Endothelial cell of umbilical vein (primary cell): Measurements from ENCODE around the gene SRPK1. TPM values are rescaled to one million over a fixed set of nuclear protein-coding genes. Genes with fewer than 3 reads are reported as not detected.

Source experiments
- BruUV-seq: library from RNA; stranded (reverse); fragments of 400-500 nt; replicated peaks from 2 replicates; lab custom pipeline; 2021; lab: Mats Ljungman, UMichigan
- CTCF ChIA-PET: fragments of 300-600, 350-600 bp; sonication (Branson Sonifier 250); formaldehyde crosslinking; loops from one replicate; lab custom pipeline; 2021; ENCODE audit warnings: antibody characterized with exemption, inconsistent platforms; lab: Charles Lee
- POLR2A ChIA-PET: fragments of 300-600, 350-600 bp; sonication (Branson Sonifier 250); formaldehyde crosslinking; loops from one replicate; lab custom pipeline; 2021; ENCODE audit warnings: antibody characterized with exemption, inconsistent platforms; lab: Charles Lee
- DNase-seq: peaks from one replicate; pipeline ENCODE4 v3.0.0-alpha.2; 2011; ENCODE audit warnings: low read depth, low spot score
- FAIRE-seq: peaks from 2 replicates; lab custom pipeline; 2011; peaks lifted over from hg19 to GRCh38; lab: Jason Lieb, UNC
- H2AFZ ChIP-seq: 2 replicates; pipeline ENCODE4 v1.6.0; 2012; ENCODE audit warnings: low read depth, low read length, control low read depth, inconsistent platforms
- H3K27ac ChIP-seq: 2 replicates; pipeline ENCODE4 v1.5.1; 2011; ENCODE audit warnings: low read depth, mild to moderate bottlenecking, control low read depth, low read length, moderate library complexity; ENCODE audit not compliant: insufficient read depth
- H3K27me3 ChIP-seq, 2 experiments: 2 replicates each; pipeline versions ENCODE4 v1.6.0 to v1.6.1; 2011; ENCODE audit warnings: low read length in 2 of 2, mixed read lengths in 1 of 2; ENCODE audit not compliant: control insufficient read depth in 2 of 2, insufficient read depth in 2 of 2
- H3K36me3 ChIP-seq, 2 experiments: 2 replicates in 1 of 2; 3 replicates in 1 of 2; pipeline ENCODE4 v1.5.1; 2011; ENCODE audit warnings: low read length in 2 of 2, mild to moderate bottlenecking in 1 of 2, moderate library complexity in 1 of 2; ENCODE audit not compliant: control insufficient read depth in 2 of 2, insufficient read depth in 2 of 2; ENCODE audit errors: extremely low read depth in 1 of 2
- H3K4me1 ChIP-seq: 3 replicates; pipeline ENCODE4 v1.5.1; 2011; ENCODE audit warnings: mild to moderate bottlenecking, low read length; ENCODE audit not compliant: control insufficient read depth, insufficient read depth; ENCODE audit errors: extremely low read depth
- H3K4me2 ChIP-seq: 2 replicates; pipeline ENCODE4 v1.6.1; 2011; ENCODE audit warnings: low read length, control low read depth, mixed read lengths; ENCODE audit not compliant: insufficient read depth
- H3K4me3 ChIP-seq, 3 experiments: fragments of 200-600 bp in 1 of 3; sonication (generic), shearing (Covaris generic) in 1 of 3; replicated peaks in 1 of 3; 2 replicates each; pipeline ENCODE4 v1.5.1; 2011 to 2016; ENCODE audit warnings: control low read depth in 3 of 3, low read length in 3 of 3, mild to moderate bottlenecking in 2 of 3, inconsistent platforms in 1 of 3, low read depth in 1 of 3, moderate library complexity in 1 of 3; ENCODE audit not compliant: insufficient read depth in 1 of 3
- H3K79me2 ChIP-seq: 2 replicates; pipeline ENCODE4 v1.6.0; 2012; ENCODE audit warnings: low read length, inconsistent platforms; ENCODE audit not compliant: control insufficient read depth, insufficient read depth
- H3K9ac ChIP-seq: replicated peaks from 2 replicates; pipeline ENCODE3; 2011; ENCODE audit warnings: low read length, control low read depth; ENCODE audit not compliant: insufficient read depth; ENCODE audit errors: extremely low read depth
- H3K9me1 ChIP-seq: replicated peaks from 3 replicates; pipeline ENCODE4 v1.6.0; 2011; ENCODE audit warnings: mild to moderate bottlenecking, low read length; ENCODE audit not compliant: control insufficient read depth, insufficient read depth; ENCODE audit errors: extremely low read depth
- H3K9me3 ChIP-seq: replicated peaks from 2 replicates; pipeline ENCODE4 v1.5.1; 2012; ENCODE audit warnings: low read length, inconsistent platforms; ENCODE audit not compliant: control insufficient read depth, insufficient read depth
- H4K20me1 ChIP-seq: replicated peaks from 2 replicates; pipeline ENCODE3; 2011; ENCODE audit warnings: mild to moderate bottlenecking, low read length; ENCODE audit not compliant: control insufficient read depth, insufficient read depth; ENCODE audit errors: extremely low read depth
- CTCF ChIP-seq, 2 donors: IDR thresholded peaks; 1 replicate in 1 of 2; 2 replicates in 1 of 2; pipeline ENCODE4 v1.5.1; 2011; ENCODE audit warnings: low read length in 2 of 2, mild to moderate bottlenecking in 2 of 2, moderate library complexity in 2 of 2, control low read depth in 1 of 2, inconsistent platforms in 1 of 2, low read depth in 1 of 2; ENCODE audit not compliant: insufficient read depth in 1 of 2; ENCODE audit errors: extremely low read depth in 1 of 2
- EZH2 ChIP-seq: IDR thresholded peaks from 2 replicates; pipeline ENCODE4 v1.6.1; 2012; ENCODE audit warnings: borderline replicate concordance, low read depth, mild to moderate bottlenecking, moderate library complexity, low read length, inconsistent platforms; ENCODE audit not compliant: severe bottlenecking
- FOS ChIP-seq: IDR thresholded peaks from 2 replicates; pipeline ENCODE4 v1.6.1; 2011; ENCODE audit warnings: mild to moderate bottlenecking, low read length, moderate library complexity, borderline replicate concordance; ENCODE audit not compliant: insufficient read depth
- GATA2 ChIP-seq: IDR thresholded peaks from 2 replicates; pipeline ENCODE4 v1.7.0; 2011; ENCODE audit warnings: low read depth, mild to moderate bottlenecking, moderate library complexity, mixed read lengths, low read length; ENCODE audit not compliant: insufficient read length, insufficient read depth
- JUN ChIP-seq: IDR thresholded peaks from 2 replicates; pipeline ENCODE4 v1.6.1; 2011; ENCODE audit warnings: borderline replicate concordance, low read depth; ENCODE audit not compliant: insufficient read length, insufficient read depth
- MAX ChIP-seq: IDR thresholded peaks from 2 replicates; pipeline ENCODE4 v1.6.1; 2011; ENCODE audit not compliant: insufficient read depth, insufficient read length
- MYC ChIP-seq: IDR thresholded peaks from one replicate; pipeline ENCODE4 v1.6.1; 2011; ENCODE audit warnings: mild to moderate bottlenecking, low read depth, low read length
- POLR2A ChIP-seq: IDR thresholded peaks from 2 replicates; pipeline ENCODE4 v1.6.1; 2012; ENCODE audit warnings: low read depth, mild to moderate bottlenecking, control low read depth, low read length
- POLR2AphosphoS5 ChIP-seq: IDR thresholded peaks from 2 replicates; pipeline ENCODE4 v1.6.1; 2012; ENCODE audit warnings: low read depth, mild to moderate bottlenecking, control low read depth, low read length, moderate library complexity; ENCODE audit not compliant: insufficient read depth
- dilution Hi-C: fragments of 300-500 bp; cut with MboI; formaldehyde crosslinking; loops from one replicate; pipeline ENCODE4 v1.15.0; 2019; ENCODE audit warnings: low sequenced_read_pairs; ENCODE audit not compliant: extremely low pct_ligation_motif_present
- intact Hi-C: fragments of 100-400 bp; cut with micrococcal nuclease; formaldehyde crosslinking; loops from one replicate; pipeline ENCODE4 v1.10.0; 2022
- polyA plus RNA-seq, 4 experiments: library from polyadenylated mRNA; depleted of rRNA in 3 of 4; stranded (reverse) in 3 of 4; unstranded in 1 of 4; fragments of >200 nt; gene quantifications; 2 replicates each; pipeline versions ENCODE4 v1.2.1 to v1.2.3, GENCODE V29; 2011 to 2012; ENCODE audit warnings: missing spikeins in 1 of 4
- total RNA-seq: library from RNA; stranded (reverse); gene quantifications from 2 replicates; pipeline ENCODE4 v1.2.3, GENCODE V29; 2021

The SRPK1 gene
- total and polyA plus RNA-seq, 2 donors (not counting 3 experiments of a cell fraction or from before 2014, with no cell fraction given): 18.9 to 72.7 TPM

GRCh38 chr6:35874730-35875129, 46.2 kb downstream of the SRPK1 start:
- H2AFZ ChIP-seq: no peak overlapping the region
- no peak overlapping the region for H3K4me2 ChIP-seq
- no peak for DNase-seq
- no peaks in the 10 kb centered on the region for H3K4me1 ChIP-seq
- no peak for TF ChIP-seq MAX
- TF ChIP-seq POLR2AphosphoS5: no peak
- no peak for TF ChIP-seq FOS
- no peak for TF ChIP-seq JUN
- TF ChIP-seq EZH2: no peak
- no peak for TF ChIP-seq POLR2A
- no peak for TF ChIP-seq CTCF (IDR thresholded peaks at IDR 0.05; ENCODE audit: extremely low read depth in 1 of 2, insufficient read depth in 1 of 2, low read depth in 1 of 2, low read length in 2 of 2)
- TF ChIP-seq GATA2: no peak
- no peak for TF ChIP-seq MYC
- BruUV-seq: no TSS peak
- dilution Hi-C loops (no loop called here), intact Hi-C loops (loop anchor here (10.0 kb wide), 1 partner anchor 220 kb away; no protein-coding TSS in a partner anchor)
- ChIA-PET CTCF (interaction anchor here (0.7 kb wide), 1 partner anchor 161 kb away, joined by 3 read pairs; no protein-coding TSS in a partner anchor), POLR2A (no interaction called here)
- H3K9me3 ChIP-seq: no peaks in the 10 kb centered on the region
- peaks cover 5% of the 10 kb centered on the region for H3K79me2 ChIP-seq
- no peak overlapping the region for H3K9ac ChIP-seq
- H3K4me3 ChIP-seq: no peak overlapping the region
- no peak overlapping the region for H3K27ac ChIP-seq
- peaks cover 0 to 8% of the 10 kb centered on the region in 2 experiments for H3K36me3 ChIP-seq
- H3K9me1 ChIP-seq: no peaks in the 10 kb centered on the region
- no peaks in the 10 kb centered on the region for H3K27me3 ChIP-seq
- no peaks in the 10 kb centered on the region for H4K20me1 ChIP-seq
- FAIRE-seq: no peak
